Tibial artery (tissue), 4 donors: ENCODE data around the gene DYNLL2.

Source experiments
- DNase-seq, 2 donors: peaks; one replicate each; pipeline ENCODE4 v3.0.0-alpha.2; 2019
- H3K27ac ChIP-seq, 2 donors: fragments of 200-600 bp; sonication (generic) in 1 of 2; 1 replicate in 1 of 2; 2 replicates in 1 of 2; pipeline ENCODE4 v1.5.1; 2018 to 2019; ENCODE audit warnings: mild to moderate bottlenecking in 1 of 2
- H3K27me3 ChIP-seq, 2 donors: fragments of 200-600 bp; sonication (generic) in 1 of 2; one replicate each; pipeline versions ENCODE4 v1.5.1 to v1.6.0; 2016 to 2019
- H3K36me3 ChIP-seq, 3 donors: fragments of 200-600 bp; sonication (generic) in 2 of 3; one replicate each; pipeline ENCODE4 v1.5.1; 2016 to 2019; ENCODE audit warnings: mild to moderate bottlenecking in 2 of 3
- H3K4me1 ChIP-seq, 4 donors: fragments of 200-600 bp; sonication (generic) in 2 of 4; 1 replicate in 3 of 4; 2 replicates in 1 of 4; pipeline ENCODE4 v1.5.1; 2016 to 2019
- H3K4me3 ChIP-seq, 2 donors: fragments of 200-600 bp; sonication (generic) in 1 of 2; 1 replicate in 1 of 2; 2 replicates in 1 of 2; pipeline ENCODE4 v1.5.1; 2018 to 2019; ENCODE audit warnings: mild to moderate bottlenecking in 2 of 2
- H3K9me3 ChIP-seq, 3 donors: fragments of 200-600 bp; sonication (generic) in 1 of 3; one replicate each; pipeline ENCODE4 v1.5.1; 2016 to 2019
- intact Hi-C: fragments of 100-400 bp; cut with DNase I; formaldehyde crosslinking; loops from one replicate; pipeline ENCODE4 v1.15.0; 2023; ENCODE audit warnings: low total_unique reads
- TF ChIP-seq, protein P1 (sequence below), 2 experiments: fragments of 200-600 bp in 1 of 2; fragments of 450-650 bp in 1 of 2; IDR thresholded peaks; one replicate each; pipeline ENCODE4 v1.5.1; 2017 to 2019; ENCODE audit warnings: antibody characterized with exemption in 2 of 2, mild to moderate bottlenecking in 1 of 2, moderate library complexity in 1 of 2

The DYNLL2 gene

DNA sequence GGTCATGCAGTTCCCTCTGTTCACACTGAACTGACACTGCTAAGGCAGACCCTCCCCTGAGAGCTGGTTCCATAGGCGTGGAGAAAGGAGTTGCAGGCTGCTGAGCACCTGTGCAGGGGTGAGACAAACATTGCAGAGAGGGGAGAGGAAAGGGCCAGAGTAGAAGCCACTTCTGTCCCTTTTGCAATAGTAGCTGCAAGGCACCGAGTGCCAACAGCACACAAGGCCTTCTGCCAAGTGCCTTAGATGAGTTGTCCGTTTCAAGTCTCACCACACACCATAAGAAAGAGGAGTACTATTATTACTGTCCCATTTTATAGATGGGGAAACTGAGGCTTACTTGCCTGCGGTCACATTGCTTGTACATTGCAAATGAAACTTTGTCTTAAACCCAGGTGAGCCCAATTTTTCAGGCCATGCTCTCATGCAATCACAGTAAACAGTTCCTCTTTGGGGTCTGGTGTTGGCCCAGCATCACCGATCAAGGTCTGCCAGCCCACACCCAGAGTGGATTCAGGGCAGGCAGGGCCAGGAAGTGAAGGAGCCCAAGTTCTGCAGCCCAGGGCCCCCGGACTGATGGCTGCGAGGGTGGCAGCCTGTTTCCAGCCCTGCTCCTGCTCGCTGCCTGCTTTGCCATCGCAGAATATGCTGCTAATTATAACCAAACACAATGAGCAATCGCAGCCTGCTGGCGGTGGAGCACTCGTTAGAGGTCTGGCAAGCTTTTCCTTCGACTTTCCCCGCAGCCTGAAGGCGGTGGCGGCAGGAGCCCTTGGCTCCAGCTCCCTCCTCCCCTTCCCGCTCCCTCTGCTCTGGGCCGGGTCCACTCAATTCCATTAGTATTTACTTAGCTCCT is 36.8 kb upstream of the DYNLL2 start:
- Histone ChIP-seq H3K27me3 (peaks cover 0 to 39% of the 10 kb centered on the region in 2 donors), H3K27ac (no peak overlapping the region), H3K9me3 (no peaks in the 10 kb centered on the region), H3K4me3 (no peak overlapping the region), H3K4me1 (no peaks in the 10 kb centered on the region), H3K36me3 (no peaks in the 10 kb centered on the region)
- no peak for DNase-seq
- intact Hi-C loops, result no loop called here
- TF ChIP-seq, protein P1, sequence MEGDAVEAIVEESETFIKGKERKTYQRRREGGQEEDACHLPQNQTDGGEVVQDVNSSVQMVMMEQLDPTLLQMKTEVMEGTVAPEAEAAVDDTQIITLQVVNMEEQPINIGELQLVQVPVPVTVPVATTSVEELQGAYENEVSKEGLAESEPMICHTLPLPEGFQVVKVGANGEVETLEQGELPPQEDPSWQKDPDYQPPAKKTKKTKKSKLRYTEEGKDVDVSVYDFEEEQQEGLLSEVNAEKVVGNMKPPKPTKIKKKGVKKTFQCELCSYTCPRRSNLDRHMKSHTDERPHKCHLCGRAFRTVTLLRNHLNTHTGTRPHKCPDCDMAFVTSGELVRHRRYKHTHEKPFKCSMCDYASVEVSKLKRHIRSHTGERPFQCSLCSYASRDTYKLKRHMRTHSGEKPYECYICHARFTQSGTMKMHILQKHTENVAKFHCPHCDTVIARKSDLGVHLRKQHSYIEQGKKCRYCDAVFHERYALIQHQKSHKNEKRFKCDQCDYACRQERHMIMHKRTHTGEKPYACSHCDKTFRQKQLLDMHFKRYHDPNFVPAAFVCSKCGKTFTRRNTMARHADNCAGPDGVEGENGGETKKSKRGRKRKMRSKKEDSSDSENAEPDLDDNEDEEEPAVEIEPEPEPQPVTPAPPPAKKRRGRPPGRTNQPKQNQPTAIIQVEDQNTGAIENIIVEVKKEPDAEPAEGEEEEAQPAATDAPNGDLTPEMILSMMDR (IDR thresholded peaks at IDR 0.05), result no peak

DNA sequence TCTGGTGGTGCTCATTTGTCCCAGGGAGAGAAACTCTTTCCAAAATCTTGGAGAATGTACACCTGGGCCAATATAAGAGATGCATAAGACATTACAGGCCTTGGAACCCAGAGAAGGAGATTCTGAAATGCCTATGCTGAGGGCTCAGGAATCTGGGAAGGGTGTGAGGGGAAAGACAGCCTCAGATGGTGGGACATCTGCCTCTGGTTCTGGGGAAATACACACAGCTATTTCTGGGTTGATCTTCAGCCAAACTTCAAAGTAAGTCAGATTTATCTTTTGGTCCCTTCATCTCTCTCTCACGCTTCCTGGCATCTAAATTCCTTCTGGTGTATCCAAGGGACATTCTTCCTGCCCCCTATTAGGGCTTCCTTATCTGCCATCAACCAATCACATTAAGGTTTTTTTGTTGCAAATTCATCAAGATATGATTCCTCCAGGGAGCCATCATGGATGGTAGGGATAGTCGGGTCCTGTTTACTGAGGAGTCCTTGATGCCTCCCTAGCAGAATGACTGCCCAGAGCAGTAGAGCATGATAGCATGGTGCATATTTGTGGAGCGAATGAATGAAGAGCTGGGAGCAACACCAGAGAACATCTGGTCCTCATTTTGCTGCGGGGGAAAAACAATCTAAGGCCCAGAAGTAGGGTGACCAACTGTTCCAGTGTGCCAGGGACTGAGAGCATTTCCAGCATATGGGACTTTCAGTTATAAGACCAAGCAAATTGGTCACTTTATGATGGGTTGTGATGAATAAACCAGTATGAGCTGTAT is 35.7 kb upstream of the DYNLL2 start:
- intact Hi-C loops, result no loop called here
- H3K27ac ChIP-seq, result no peak overlapping the region

DNA sequence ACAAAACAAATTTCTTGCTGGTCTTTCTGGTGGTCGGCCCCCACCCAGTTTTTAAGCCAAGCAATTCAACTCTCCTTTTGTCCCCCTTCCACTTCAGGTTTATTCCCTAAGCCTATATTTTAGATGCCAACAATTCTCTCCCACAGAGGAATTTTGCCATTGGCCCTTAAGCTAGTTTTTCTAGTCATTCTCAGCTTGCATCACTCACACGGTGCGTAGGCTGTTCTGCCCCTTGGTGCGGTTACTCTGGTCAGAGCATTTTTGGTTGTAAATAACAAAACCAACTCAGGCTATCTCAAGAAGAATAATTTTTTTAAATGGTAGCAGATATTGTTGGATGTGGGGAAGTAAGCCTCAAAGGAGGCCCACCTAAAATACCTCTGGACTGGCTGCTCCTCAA is 33.7 kb upstream of the DYNLL2 start:
- DNase-seq, result no peak
- intact Hi-C loops, result no loop called here
- H3K27ac ChIP-seq, result no peak overlapping the region
- H3K4me1 ChIP-seq, result no peaks in the 10 kb centered on the region
- peaks cover 0 to 15% of the 10 kb centered on the region in 2 donors for H3K27me3 ChIP-seq
- H3K36me3 ChIP-seq, result no peaks in the 10 kb centered on the region
- TF ChIP-seq, protein P1 (IDR thresholded peaks at IDR 0.05), result no peak
- no peaks in the 10 kb centered on the region for H3K9me3 ChIP-seq
- H3K4me3 ChIP-seq, result no peak overlapping the region

More for the DNA sequence above, 35.7 kb upstream of the DYNLL2 start:
- no peaks in the 10 kb centered on the region for H3K36me3 ChIP-seq
- no peak for DNase-seq
- H3K9me3 ChIP-seq, result no peaks in the 10 kb centered on the region
- TF ChIP-seq, protein P1 (IDR thresholded peaks at IDR 0.05), result no peak
- no peaks in the 10 kb centered on the region for H3K4me1 ChIP-seq
- H3K27me3 ChIP-seq, result peaks cover 0 to 34% of the 10 kb centered on the region in 2 donors
- no peak overlapping the region for H3K4me3 ChIP-seq

DNA sequence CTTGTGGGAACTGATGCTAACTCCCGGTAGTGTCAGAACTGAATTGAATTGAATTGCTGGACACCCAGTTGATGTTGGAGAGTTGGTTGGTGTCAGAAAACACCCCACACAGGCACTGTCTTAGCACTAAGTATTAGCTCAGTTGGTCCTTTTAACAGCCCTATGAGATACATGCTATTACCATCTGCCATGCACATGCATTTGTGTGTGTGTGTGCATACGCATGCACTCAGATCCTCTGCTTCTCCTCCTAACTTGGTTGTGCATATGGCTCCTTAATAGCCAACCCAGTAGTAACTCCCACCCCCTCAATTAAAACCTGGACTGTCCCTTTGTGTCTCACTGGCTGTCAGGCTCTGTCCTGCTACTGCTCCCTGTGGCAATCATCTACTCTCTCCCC is 32.3 kb upstream of the DYNLL2 start:
- Histone ChIP-seq H3K36me3 (no peaks in the 10 kb centered on the region), H3K4me3 (no peak overlapping the region), H3K4me1 (no peaks in the 10 kb centered on the region), H3K9me3 (no peaks in the 10 kb centered on the region), H3K27ac (no peak overlapping the region), H3K27me3 (peaks cover 0 to 13% of the 10 kb centered on the region in 2 donors)
- TF ChIP-seq, protein P1 (IDR thresholded peaks at IDR 0.05), result no peak
- intact Hi-C loops, result no loop called here
- DNase-seq, result no peak

DNA sequence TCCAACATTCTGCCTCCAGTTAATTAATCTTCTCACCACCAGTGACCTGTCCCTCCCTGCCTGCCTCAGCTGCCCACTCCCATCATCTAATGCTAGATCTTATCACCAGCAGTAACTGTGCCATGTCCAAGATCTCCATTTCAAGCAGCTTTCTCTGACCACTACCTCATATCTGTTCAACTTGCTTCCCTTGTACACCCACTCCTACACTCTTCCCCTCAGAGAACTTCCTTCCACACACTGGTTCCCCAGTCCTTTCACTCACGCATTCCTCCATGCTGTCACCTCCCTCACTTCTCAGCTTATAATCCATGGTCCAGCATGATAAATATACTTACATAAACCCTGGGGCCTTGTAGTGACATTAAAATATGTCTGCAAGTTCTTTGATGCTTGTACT is 31.8 kb upstream of the DYNLL2 start:
- Histone ChIP-seq H3K27ac (no peak overlapping the region), H3K9me3 (no peaks in the 10 kb centered on the region), H3K27me3 (peaks cover 0 to 13% of the 10 kb centered on the region in 2 donors), H3K4me1 (no peaks in the 10 kb centered on the region), H3K36me3 (no peaks in the 10 kb centered on the region), H3K4me3 (no peak overlapping the region)
- TF ChIP-seq, protein P1 (IDR thresholded peaks at IDR 0.05), result no peak
- DNase-seq, result no peak
- intact Hi-C loops, result no loop called here
